ENCODE data around the gene PTPRH.
"Not testable (repeated sequence)": the region's sequence is repeated elsewhere in the genome, so short reads cannot be mapped to it uniquely, and the experiment has no call there.

Gene PTPRH

DNA sequence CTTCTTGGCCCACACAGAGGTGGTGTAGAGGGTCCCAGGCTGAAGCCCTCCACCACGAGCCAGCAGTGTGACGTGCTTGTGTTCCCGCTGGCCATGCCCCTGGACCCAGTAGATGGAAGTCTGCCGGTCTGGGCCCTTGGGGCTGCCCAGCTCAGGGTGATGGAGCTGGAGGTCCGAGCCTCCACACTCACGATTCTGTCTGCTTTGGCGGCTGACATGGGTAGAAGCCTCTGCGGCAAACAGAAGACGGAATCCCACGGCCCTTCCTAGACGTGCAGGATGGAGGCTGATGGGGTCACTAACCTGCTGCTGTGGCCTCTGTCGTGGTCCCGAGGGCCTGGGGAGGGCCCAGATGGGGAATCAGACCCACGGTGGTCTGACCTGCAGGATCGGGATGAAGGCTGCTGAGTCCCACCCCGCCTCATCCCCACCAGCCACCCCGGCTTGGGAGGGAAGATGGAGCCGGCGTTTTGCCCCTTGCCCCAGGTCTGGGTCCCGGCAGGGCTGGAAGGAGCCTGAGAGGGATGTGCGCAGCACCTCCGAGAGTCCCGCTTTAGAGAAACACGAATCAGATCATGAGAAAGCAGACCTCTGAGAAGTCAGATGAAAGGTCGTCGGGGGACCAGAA is 14.9 kb upstream of the PTPRH start:
- no peak for DNase-seq

DNA sequence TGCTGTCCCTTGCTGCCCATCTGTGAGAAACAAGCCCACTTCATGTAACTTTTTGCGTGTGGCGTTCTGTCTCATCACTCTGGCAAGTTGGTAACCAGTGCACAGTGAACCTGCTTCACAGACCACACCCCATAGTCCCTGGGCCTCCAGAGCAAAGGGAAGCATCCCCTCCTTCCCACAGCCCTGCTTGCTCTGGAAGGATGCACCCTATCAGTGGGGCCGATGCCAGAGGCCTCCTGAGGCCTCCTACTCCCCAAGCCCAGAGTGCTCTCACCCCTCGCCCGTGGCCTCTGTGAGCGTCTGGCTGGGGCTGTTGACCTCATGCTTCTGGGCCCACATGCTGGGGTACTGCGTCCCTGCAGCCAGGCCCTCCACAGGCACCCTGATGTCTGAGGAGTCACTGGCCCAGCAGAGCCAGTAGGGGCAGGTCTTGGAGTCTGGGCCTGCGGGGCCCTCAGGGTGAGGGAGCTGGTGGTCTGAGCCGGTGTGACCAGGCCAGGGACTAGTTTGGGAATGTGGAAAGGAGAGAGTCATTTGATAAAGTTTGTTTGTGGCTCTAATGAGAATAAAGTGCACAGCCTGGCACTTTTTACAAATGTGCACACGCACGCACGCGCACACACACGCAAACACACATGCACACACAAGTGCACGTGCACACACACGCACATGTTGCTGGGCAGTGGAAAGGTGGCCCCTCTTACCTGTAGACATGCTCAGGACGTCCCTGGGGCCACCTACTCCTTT is 14.2 kb upstream of the PTPRH start:
- no peak for DNase-seq

DNA sequence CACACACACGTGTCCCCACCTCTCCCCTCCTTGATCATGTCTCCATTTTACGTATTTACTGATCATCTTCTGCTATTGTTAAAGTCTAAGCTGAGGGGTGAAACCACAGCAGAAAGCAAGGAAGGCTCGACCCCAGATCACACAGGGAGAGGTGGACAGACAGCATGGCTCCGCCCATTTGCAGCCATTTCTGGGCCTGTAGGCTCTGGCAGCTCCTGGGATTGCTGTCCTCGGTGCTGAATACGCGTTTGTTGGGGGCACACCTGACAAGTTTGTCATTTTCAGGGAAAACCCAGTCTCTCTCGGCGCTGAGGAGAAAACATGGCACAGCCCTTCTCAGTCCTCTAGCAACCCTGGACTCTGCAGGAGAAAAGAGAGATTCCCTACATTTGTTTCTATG is 11.2 kb upstream of the PTPRH start:
- DNase-seq, result no peak

DNA sequence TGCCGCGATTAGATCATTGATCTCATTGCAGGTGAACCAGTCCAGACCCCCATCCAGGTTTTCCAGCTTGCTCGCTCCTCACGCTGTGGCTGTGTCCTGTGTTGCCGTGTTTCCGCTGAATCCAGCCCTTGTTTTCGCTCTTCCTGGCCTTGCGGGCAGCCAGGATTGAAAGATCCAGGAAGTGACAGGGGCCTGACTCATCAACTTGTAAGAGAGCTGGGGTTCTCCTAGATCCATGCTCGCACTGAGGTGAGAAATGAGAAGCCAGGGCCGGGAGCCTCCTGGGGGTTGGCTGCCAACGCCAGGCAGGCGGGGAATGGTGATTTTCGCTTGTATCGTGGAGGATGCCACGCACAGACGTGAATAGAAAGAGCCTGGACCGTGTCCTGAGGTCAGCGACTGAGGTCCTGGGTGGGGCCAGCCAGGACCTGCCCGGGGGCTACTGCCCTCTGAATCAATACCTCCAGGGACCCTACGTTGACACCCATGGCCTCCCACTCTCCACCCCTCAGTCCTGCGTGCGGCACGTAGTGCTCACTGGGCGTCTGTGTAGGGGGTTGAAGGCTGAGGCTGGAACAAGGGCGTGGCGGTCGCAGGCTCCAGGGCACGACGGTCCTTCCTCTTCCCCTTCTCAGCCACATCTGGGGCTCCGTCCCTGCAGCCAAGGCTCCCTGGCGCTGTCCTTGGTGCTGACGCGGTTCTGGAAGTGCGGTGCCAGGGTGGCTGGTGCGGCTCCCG is 7.3 kb upstream of the PTPRH start:
- DNase-seq, result peak; percentile 51

DNA sequence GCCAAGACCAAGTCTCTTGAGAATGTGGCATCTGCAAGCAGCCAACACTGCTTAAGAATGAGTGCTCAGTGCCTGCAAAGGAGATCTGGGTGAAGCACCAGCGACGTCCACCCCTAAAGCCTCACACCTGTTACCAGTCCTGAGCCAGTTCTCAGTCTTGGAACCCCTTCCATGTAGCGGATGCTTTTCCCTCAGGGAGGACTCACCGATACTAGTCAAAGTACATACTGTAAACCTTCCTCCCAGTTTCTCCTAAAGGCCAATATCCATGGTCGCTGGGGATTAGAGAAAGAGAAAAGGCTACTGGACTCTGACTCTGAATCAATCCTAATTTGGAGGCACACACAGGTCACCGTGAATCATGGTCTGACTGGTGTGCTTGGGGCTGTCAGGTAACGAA is 4.2 kb upstream of the PTPRH start:
- DNase-seq, result no peak

DNA sequence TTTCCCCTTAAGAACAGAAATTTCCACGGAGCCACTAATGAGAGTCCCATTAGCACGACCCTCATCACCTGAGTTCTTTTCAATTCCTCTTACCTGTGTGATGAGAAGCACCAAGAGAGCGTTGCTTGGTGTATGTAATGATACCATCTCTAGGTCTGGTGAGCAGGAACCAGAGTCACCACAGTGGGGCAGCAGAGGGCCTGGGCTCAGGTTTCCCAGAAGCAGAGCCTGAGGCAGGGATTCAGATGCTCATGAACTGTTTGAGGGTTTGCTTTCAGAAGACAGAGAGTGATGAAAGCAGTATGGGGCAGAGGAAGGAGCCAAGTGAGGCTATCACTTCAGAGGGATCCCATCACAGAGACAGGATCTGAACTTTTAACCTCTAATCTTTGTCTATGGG is 3.1 kb upstream of the PTPRH start:
- peak; percentile 35 for DNase-seq

DNA sequence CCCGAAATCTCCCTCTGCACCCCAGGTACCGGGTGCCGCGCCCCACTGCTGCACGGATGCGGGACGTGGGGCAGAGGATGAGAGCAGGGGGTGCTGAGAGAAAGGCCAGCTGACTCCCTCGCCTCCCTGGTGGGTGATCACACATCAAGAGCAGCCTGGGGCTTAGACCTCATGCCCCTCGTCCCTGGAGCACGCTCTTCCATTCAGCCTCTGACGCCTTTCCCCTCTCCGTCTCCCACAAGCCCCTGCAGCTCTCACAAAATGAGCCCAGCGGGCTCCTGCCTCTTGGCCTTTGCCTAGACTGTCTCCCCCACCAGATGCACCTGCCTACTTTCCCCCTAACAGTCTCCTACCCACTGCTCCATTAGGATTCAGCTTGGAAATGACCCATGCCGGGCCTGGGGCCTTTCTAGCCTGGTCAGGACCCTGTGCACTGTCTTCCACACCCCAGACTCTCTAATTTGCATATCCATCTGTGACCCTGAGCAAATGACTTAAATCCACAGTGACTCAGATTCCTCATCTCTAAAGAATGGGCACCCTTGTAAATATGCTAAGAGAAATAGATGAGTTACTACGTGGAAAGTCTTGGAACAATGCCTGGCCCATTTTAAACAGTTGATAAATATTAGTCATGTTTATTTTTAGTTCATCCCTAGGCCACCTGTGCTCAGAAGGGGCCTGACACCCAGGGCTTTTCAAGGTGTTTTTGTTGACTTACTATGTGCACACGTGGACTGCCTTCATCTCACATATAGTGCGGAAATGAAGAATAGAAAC is 582 bp upstream of the PTPRH start:
- DNase-seq, result no peak

DNA sequence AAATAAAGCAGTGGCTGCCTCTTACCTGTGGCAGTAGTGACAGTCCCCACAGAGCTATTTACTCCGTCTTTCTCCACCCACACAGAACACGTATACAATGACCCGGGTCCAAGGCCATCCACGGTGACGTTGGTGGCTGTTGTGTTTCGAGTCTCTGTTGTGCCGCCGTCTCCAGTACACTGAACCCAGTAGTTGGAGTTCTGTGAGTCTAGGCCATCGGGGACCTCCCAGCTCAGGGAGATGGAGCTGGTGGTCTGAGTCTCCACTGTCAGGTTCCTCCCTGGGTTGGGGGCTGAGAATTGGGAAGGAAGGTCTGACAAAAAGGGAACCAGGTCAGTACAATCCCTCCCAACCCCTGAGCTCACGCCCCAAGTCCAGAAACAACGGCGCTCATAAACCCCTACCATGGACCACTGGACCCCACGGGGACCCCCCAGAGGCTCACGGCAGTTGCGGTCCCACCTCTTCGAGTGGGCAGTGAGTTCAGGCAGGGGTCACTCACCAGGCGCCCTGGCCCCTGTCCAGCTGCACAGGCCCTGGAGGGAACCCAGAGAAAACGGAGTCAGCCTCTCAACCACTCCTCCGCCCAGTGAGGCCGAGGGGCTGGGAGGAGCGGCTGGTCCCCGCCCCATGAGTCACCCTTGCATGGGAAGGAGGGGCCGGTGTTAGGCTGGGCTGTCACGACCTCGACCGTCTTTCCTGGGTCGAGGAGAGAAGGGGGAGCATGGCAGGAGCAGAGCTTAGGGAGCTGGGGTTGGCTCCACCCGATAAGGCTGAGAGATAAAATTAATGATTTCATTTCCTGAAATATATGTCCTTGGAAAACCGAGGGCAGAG is 2.4 kb downstream of the PTPRH start:
- no peak for DNase-seq

DNA sequence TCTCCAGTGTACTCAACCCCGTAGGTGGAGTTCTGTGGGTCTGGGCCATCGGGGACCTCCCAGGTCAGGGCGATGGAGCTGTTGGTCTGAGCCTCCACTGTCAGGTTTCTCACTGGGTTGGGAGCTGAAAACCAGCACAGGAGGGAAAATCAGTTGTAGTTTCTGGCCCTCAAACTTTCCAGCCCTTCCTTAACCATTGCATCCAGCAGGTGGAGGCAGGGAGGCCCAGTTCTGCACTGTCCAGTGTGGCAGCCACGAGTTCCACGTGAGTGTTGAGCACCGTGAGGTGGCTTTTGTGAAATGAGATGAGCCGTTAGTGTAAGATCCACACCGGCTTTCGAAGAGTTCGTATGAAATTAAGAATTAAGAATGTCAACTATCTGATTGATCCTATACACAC is 7.1 kb downstream of the PTPRH start:
- not testable (repeated sequence) for DNase-seq

DNA sequence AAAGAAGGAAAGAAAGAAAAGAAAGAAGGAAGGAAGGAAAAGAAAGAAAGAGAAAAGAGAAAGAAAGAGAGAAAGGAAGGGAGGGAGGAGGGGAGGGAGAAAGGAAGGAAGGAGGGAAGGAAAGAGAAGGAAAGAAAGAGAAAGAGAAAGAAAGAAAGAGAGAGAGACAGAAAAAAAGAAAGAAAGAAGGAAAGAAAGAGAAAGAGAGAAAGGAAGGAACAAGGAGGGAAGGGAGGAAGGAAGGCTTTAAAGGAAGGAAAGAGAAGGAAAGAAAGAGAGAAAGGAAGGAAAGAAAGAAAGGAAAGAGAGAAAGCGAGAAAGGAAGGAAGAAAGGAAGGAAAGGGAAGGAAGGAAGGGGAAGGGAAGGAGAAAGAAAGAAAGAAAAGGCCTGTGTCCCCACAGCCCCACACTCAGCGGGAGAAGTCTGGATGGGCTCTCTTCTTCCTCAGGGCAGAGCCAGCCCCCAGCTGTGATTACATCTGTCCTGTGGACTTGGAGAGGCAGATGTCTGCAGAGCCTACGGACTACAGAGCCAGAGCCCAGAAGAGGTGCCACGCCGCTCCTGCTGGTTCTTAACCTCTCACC is 9.6 kb downstream of the PTPRH start:
- DNase-seq, result no peak

DNA sequence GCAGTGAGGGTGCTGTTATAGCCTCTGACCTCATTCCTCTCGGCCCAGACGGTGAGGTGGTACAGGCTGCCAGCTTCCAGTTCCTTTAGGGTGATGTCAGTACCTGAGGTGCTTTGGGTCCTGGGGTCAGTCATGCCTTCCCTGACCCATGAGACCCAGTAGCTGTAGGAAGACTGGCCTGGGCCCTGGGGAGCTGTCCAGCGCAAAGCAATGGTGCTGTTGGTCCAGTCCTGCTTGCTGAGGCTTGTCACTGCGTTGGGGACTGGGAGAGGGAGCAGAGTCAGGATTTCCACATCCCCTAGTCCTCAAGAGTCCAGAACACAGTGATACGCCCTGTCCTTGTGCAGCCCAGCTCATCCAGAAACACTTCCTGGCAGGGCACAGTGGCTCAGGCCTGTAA is 10.7 kb downstream of the PTPRH start:
- DNase-seq, result no peak

DNA sequence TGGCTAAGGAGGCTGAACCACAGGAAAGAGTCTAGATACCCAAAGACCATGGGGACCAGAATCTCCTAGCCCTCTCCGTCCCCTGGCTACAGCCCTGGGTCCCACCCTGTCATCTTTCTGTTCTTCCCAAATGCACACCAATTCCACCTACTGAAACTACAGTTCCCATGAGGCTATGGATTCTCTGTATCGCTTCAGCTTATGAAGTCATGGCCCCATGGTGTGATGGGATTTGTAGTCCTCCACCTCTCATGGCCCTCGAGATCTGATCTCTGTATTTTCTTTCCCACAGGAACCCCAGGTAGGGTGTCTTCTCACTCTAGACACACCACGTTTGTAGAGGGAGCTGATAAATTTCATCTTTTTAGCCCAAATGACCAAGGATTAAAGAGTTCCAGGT is 11.8 kb downstream of the PTPRH start:
- DNase-seq, result no peak

DNA sequence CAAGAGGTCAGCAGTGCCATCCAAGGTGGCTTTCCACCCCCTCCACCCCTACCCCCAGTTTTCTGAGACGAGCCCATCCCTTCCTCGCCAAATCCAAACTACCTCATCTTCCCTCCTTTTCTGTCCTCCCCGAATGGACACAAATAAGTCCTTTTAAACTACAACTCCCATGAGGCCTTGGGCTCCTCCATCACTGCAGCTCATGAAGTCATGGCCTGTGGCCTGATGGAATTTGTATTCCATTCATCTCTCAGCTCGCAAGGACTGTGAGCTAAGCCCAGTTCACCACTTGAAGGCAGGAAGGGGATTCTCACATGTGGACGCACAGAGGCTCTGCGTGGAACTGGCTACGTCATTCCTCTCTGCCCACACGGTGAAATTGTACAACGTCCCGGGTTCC is 12.5 kb downstream of the PTPRH start:
- DNase-seq, result no peak

DNA sequence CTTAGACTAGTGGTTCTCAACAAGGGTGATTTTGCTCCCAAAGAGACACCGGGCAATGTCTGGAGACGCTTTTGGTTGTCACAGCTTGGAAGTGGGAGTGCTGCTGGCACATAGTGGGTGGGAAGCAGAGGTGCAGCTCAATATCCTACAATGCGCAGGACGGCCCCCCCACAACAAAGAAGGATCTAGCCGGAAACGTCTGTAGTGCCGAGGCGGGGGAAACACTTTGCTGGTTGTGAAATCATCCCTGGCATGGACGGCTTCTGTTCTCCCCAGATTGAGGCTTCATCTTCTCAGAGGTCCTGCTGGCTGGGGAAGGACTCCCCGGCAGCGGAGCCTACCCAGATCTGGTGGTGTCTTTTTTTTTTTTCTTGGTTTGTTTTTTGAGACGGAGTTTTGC is 15.8 kb downstream of the PTPRH start:
- no peak for DNase-seq

DNA sequence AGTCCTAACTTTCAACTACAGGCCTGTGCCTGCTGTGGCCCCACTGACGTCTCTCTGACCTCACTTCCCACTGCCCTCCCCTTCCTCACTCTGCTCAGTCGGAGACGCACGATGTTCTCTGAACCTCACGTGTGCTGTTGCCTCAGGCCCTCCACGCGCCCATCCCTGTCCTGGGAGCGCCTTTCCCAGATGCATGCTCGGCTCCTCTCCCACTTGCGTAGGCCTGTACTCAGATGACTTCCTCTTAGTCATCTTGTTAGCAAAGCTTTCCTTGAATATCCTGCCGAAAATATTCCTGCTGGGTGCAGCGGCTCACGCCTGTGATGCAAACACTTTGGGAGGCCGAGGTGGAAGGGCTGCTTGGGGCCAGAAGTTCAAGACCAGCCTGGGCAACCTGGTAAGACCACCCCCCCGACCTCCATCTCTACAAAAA is 19.9 kb downstream of the PTPRH start:
- no peak for DNase-seq

DNA sequence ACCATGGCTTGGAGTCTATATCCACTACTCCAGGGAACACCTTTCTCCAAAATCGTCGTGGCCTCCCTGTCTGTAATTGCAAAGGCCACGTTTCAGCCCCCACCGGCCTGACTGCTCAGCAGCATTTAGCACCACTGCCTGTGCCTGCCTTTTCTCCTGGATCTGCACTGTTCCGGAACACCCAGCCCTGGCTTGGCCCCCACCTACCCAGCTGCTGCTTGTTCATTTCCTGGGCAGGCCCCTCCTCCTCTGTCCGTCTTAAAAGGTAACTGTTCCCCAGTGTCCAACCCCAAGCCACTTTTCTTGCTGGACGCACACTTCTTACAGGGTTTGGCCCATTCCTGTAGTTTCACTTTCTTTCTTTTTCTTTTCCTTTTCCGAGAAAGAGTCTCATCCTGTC is 20.7 kb downstream of the PTPRH start:
- DNase-seq, result no peak

DNA sequence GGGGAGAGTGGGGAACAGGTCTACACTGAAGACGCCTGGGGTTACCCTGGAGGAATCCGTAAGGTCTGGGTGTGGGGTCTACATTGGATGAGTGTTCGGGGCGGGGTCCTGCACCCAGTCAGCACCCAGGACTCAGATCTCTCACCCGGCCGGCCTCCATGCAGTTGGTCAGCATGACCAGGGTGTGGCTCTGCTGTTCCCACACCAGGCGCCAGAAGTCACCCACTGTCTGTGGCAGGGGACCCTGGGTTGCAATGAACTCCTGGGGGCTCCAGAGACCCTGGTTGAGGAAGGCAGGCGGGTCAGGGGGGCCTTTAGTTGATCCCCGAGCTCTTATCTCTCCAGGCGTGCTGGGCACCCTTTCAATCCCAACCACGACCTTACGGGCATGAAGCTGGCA is 23.2 kb downstream of the PTPRH start:
- DNase-seq, result no peak

DNA sequence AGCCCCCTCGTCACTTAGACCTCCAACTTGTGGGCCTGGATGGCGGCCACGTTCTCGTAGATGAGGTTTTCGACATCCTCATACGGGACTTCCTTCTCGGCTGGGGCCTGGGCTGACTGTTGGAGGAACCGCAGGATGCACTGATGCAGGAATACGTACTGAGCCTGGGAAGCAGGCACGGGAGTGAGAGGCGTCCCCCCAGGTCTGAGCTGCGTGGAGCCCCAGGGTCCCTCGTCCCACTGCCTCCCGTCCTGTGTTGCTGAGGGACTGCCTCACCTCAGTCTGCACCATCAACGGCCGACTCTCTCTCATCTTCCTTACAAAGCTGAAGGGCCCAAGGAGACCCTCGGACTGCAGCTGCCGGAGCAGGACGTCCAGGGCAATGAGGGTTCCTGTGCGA is 27.6 kb downstream of the PTPRH start:
- no peak for DNase-seq

DNA sequence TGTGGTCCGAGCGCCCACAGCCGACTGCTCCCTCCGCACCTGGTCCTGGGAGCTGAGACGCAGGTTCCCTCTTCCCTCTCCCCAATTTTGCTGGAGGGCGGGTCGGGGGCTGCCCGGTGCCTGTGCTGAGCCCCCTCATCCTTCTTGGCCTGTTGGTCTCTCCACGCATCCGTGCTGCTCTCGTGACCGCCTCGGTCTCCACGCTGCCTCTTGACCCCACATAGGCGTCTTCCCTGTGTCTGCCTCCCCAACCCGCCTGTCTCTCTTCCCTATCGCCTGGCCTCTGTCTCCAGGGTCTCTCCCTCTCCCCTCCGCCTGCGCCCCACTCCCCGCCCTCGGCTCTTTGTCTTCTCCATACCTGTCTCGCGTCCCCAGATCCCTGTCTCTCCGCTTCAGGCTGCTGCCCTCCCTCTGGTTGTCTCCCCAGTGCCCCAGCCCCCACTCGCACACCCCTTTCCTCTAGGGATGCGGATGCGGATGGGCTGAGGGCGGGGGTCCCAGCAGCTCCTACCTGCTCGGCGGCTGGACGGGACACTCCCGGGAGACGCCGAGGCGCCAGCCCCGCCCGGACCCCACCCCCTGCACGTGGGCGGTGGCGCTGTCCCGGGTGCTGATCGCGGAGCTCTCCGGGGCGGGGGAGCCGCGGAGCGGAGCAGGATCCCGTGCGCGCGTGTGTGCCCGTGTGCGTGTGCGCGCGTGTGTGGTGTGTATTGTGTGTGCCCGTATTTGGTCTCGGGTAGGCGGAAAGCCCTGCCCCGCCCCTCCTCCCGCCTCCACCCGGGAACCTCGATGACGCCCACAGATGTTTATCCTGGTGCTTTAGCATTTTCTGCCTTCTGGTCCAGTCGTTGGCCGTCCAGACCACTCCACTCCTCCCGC is 29.5 kb downstream of the PTPRH start, which contains the start of gene SYT5:
TSS of gene SYT5 (minus strand) at position 684 of the 879 bp plus-strand sequence. CDS start 1,248 bp downstream, outside the sequence.
- peak; percentile 74 for DNase-seq

DNA sequence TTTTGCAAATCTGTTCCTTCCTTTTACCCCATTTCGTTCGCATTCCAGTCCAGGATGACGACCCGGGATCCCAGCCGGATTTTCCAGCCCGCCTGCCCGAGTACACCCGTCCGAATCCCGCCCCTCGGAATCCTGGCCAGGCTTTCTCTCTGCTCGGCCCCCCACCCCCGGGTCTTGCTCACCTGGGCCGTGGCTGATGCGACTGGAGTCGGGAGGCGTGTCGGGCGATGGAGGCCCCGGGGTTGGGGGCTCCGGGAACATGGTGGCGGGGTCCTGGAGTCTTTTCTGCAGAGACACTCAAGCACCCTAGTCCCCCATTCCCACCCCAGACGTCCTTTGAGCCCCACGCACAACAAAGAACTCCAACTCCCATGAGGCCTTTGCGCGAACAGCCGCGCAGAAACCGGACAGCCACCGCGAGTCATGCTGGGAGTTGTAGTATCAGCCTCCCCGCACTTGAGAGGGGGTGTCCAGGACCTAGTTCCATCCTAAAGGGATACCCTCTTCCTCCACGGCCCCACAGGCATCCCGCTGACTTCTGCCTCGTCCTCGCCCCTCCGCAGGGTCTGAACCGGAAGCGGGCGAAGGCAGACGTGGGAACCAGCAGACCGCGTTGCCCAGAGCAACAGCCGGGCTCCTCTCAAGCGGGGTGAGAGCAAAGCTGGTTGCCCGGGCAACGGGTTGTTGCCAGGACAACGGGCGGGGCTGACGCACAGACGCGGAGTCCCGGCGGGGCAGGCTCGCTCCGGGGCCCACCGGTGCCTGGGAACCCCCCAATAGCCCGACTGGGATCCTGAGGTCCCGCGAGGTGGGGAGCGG is 30.3 kb downstream of the PTPRH start:
- DNase-seq, result peak; percentile 97
